GM12878 (cell line): ENCODE measurements around the gene NPHP1. TPM values are rescaled to one million over a fixed set of nuclear protein-coding genes. Genes with fewer than 3 reads are reported as not detected.

ENCODE experiments used
- ATAC-seq: fragments of 200-7000 bp; cut with Tn5 transposase; 3 replicates; pipeline ENCODE4 v1.9.1; 2020; ENCODE audit warnings: mild to moderate bottlenecking, moderate library complexity
- BruUV-seq: library from RNA; stranded (reverse); fragments of 400-500 nt; replicated peaks from 2 replicates; lab custom pipeline; 2021; lab: Mats Ljungman, UMichigan
- CTCF ChIA-PET: fragments of 300-600 bp; sonication (Branson Sonifier 250); formaldehyde crosslinking; extraction: SDS; loops from one replicate; lab custom pipeline; 2021; ENCODE audit warnings: inconsistent platforms; lab: Yijun Ruan, JAX
- POLR2A ChIA-PET: fragments of 350-600 bp; formaldehyde crosslinking; extraction: SDS; loops from one replicate; lab custom pipeline; 2021; ENCODE audit warnings: inconsistent platforms; lab: Charles Lee
- RAD21 ChIA-PET: fragments of 300-600 bp; sonication (Branson Sonifier 250); formaldehyde crosslinking; loops from one replicate; lab custom pipeline; 2023; ENCODE audit warnings: antibody characterized with exemption; ENCODE audit not compliant: unreplicated experiment; lab: Charles Lee
- SMC1A ChIA-PET: fragments of 300-600 bp; sonication (Branson Sonifier 250); formaldehyde crosslinking; loops from one replicate; lab custom pipeline; 2023; ENCODE audit not compliant: unreplicated experiment, uncharacterized antibody; lab: Charles Lee
- DNase-seq: peaks from one replicate; pipeline ENCODE4 v3.0.0-alpha.2; 2011; ENCODE audit warnings: low read depth, low spot score
- FAIRE-seq: peaks from 3 replicates; lab custom pipeline; 2011; peaks lifted over from hg19 to GRCh38; lab: Jason Lieb, UNC
- H2AFZ ChIP-seq: 2 replicates; pipeline ENCODE4 v1.6.0; 2011; ENCODE audit warnings: low read depth, low read length, control low read depth; ENCODE audit not compliant: control insufficient read depth
- H3K27ac ChIP-seq: 2 replicates; pipeline ENCODE4 v1.5.1; 2011; ENCODE audit warnings: control low read depth; ENCODE audit not compliant: control insufficient read depth, insufficient read depth
- H3K27me3 ChIP-seq, 2 experiments: replicated peaks in 1 of 2; 2 replicates each; pipeline versions ENCODE4 v1.6.0 to v1.6.1; 2011; ENCODE audit warnings: low read length in 1 of 2; ENCODE audit not compliant: control insufficient read depth in 2 of 2, insufficient read depth in 2 of 2
- H3K36me3 ChIP-seq, 2 experiments: 2 replicates each; pipeline ENCODE4 v1.5.1; 2011; ENCODE audit warnings: low read length in 1 of 2; ENCODE audit not compliant: control insufficient read depth in 2 of 2, insufficient read depth in 2 of 2
- H3K4me1 ChIP-seq: 2 replicates; pipeline ENCODE4 v1.6.1; 2011; ENCODE audit warnings: mild to moderate bottlenecking, low read length, moderate library complexity, mixed read lengths; ENCODE audit not compliant: control insufficient read depth, insufficient read depth
- H3K4me2 ChIP-seq: 2 replicates; pipeline ENCODE4 v1.6.0; 2011; ENCODE audit warnings: control low read depth; ENCODE audit not compliant: control insufficient read depth, insufficient read depth
- H3K4me3 ChIP-seq: fragments of 200-600 bp; sonication (generic); 2 replicates; pipeline ENCODE4 v1.5.1; 2016
- H3K79me2 ChIP-seq: 2 replicates; pipeline ENCODE4 v1.6.0; 2011; ENCODE audit warnings: low read length; ENCODE audit not compliant: control insufficient read depth, insufficient read depth
- H3K9ac ChIP-seq: 2 replicates; pipeline ENCODE4 v1.8.0; 2011; ENCODE audit warnings: low read length, control low read depth, mixed read lengths; ENCODE audit not compliant: control insufficient read depth, insufficient read depth
- H3K9me3 ChIP-seq: replicated peaks from 3 replicates; pipeline ENCODE4 v1.5.1; 2011; ENCODE audit warnings: mild to moderate bottlenecking, low read length; ENCODE audit not compliant: control insufficient read depth, insufficient read depth
- H4K20me1 ChIP-seq: 2 replicates; pipeline ENCODE4 v1.6.0; 2011; ENCODE audit not compliant: control insufficient read depth, insufficient read depth
- GATAD2B ChIP-seq: fragments of 450-650 bp; conservative IDR thresholded peaks from 2 replicates; pipeline ENCODE4 v1.6.1; 2017; ENCODE audit warnings: low read depth, mild to moderate bottlenecking, moderate library complexity
- IRF3 ChIP-seq: fragments of 450-650 bp; IDR thresholded peaks from 2 replicates; pipeline ENCODE4 v1.6.1; 2014; ENCODE audit warnings: mild to moderate bottlenecking
- IRF4 ChIP-seq: IDR thresholded peaks from 2 replicates; pipeline ENCODE4 v1.6.1; 2011; ENCODE audit warnings: low read depth, low read length
- KAT2A ChIP-seq: conservative IDR thresholded peaks from 2 replicates; pipeline ENCODE4 v1.6.1; 2011; ENCODE audit warnings: low read depth, low read length; ENCODE audit not compliant: control insufficient read depth
- MAX ChIP-seq: IDR thresholded peaks from 2 replicates; pipeline ENCODE4 v1.6.1; 2012; ENCODE audit warnings: low read depth, low read length, improper control_type of control experiment
- MXI1 ChIP-seq: fragments of 150-350 bp; IDR thresholded peaks from 2 replicates; pipeline ENCODE4 v1.6.1; 2011; ENCODE audit warnings: low read depth, mild to moderate bottlenecking, inconsistent platforms, low read length, improper control_type of control experiment
- NBN ChIP-seq: fragments of 450-650 bp; IDR thresholded peaks from 2 replicates; pipeline ENCODE4 v1.6.1; 2016
- NFIC ChIP-seq: IDR thresholded peaks from 2 replicates; pipeline ENCODE4 v1.6.1; 2012; ENCODE audit warnings: low read depth, mild to moderate bottlenecking, inconsistent platforms, low read length, moderate library complexity
- PKNOX1 ChIP-seq: fragments of 450-650 bp; IDR thresholded peaks from 2 replicates; pipeline ENCODE4 v1.6.1; 2016; ENCODE audit warnings: mild to moderate bottlenecking
- RAD21 ChIP-seq: IDR thresholded peaks from 2 replicates; pipeline ENCODE4 v1.6.1; 2011; ENCODE audit warnings: mild to moderate bottlenecking, low read depth, low read length, moderate library complexity; ENCODE audit not compliant: insufficient read depth
- SIN3A ChIP-seq: IDR thresholded peaks from 2 replicates; pipeline ENCODE4 v1.6.1; 2012; ENCODE audit warnings: low read depth, low read length, improper control_type of control experiment
- SMAD5 ChIP-seq: IDR thresholded peaks from 2 replicates; pipeline ENCODE4 v1.6.1; 2016; ENCODE audit warnings: antibody characterized with exemption, low read depth
- SMC3 ChIP-seq: IDR thresholded peaks from 2 replicates; pipeline ENCODE4 v1.6.1; 2011; ENCODE audit warnings: low read length, improper control_type of control experiment, borderline replicate concordance
- TAF1 ChIP-seq: IDR thresholded peaks from 2 replicates; pipeline ENCODE4 v1.6.1; 2011; ENCODE audit warnings: mild to moderate bottlenecking, low read depth, low read length, borderline replicate concordance
- TCF3 ChIP-seq: IDR thresholded peaks from 2 replicates; pipeline ENCODE4 v1.6.1; 2012; ENCODE audit warnings: low read depth, mild to moderate bottlenecking, low read length, borderline replicate concordance; ENCODE audit not compliant: insufficient read depth
- ZBTB4 ChIP-seq: fragments of 450-650 bp; formaldehyde crosslinking; IDR thresholded peaks from 2 replicates; pipeline ENCODE4 v1.4.0; 2022; ENCODE audit warnings: mild to moderate bottlenecking, moderate library complexity
- ZNF217 ChIP-seq: fragments of 450-650 bp; IDR thresholded peaks from 2 replicates; pipeline ENCODE4 v1.6.1; 2017; ENCODE audit warnings: antibody characterized with exemption, mild to moderate bottlenecking
- WGBS: methylation state at CpG from one replicate; pipeline ENCODE4 v1.1.6; 2016; ENCODE audit warnings: low lambda C conversion rate; ENCODE audit not compliant: insufficient replicate concordance, insufficient coverage; ENCODE audit errors: missing lambda C conversion rate; 5-methylcytosine and 5-hydroxymethylcytosine counted together
- in situ Hi-C: fragments of 300-500 bp; cut with MboI; formaldehyde crosslinking; loops from 9 replicates; pipeline ENCODE4 v1.14.3; 2018; ENCODE audit warnings: mixed read lengths
- intact Hi-C: fragments of 100-400 bp; cut with micrococcal nuclease; formaldehyde crosslinking; loops from one replicate; pipeline ENCODE4 v1.14.2; 2022; ENCODE audit not compliant: unreplicated experiment
- polyA plus RNA-seq, 11 experiments: library from polyadenylated mRNA; depleted of rRNA in 4 of 11; unstranded in 6 of 11; stranded (reverse) in 5 of 11; fragments of >200 nt; fragmentation: Nextera tagmentation in 4 of 11; fragmentation: Illumina TruSeq in 1 of 11; extraction: Ambion mirVana in 4 of 11; extraction: Trizol in 1 of 11; gene quantifications; 1 replicate in 1 of 11; 2 replicates in 10 of 11; pipeline versions ENCODE4 v1.2.1 to v1.2.3, GENCODE V29; 2011 to 2016; ENCODE audit warnings: inconsistent platforms in 2 of 11, missing spikeins in 2 of 11, low read depth in 1 of 11
- total RNA-seq, 4 experiments: library from RNA; depleted of rRNA in 3 of 4; stranded (reverse); fragments of >200 nt in 3 of 4; fragmentation: Illumina TruSeq in 1 of 4; extraction: Trizol in 1 of 4; gene quantifications; 2 replicates each; pipeline versions ENCODE4 v1.2.1 to v1.2.3, GENCODE V29; 2013 to 2021

NPHP1 gene
- total and polyA plus RNA-seq, 10 of the 15 experiments (the other 5 are each of a cell fraction or from before 2014, with no cell fraction given) = 0.23 to 3.5 (median 1.2) TPM

- TF ChIP-seq IRF3 (no peak), SMC3 (no peak), MAX (no peak)
These were observed 78.6 kb downstream of the NPHP1 start (continued) for GRCh38 chr2:110126086-110126773.

GRCh38 chr2:110124939-110125691, 79.7 kb downstream of the NPHP1 start:
- CTCF ChIA-PET = no interaction called here
- H3K36me3 ChIP-seq = no peaks in the 10 kb centered on the region
- H4K20me1 ChIP-seq = no peaks in the 10 kb centered on the region
- no peak overlapping the region for H3K4me2 ChIP-seq
- POLR2A ChIA-PET = no interaction called here
- H3K9me3 ChIP-seq = no peaks in the 10 kb centered on the region
- FAIRE-seq (no peak), ATAC-seq (no peak), DNase-seq (no peak)
- 21% methylated on average over 6 of the region's 6 CpGs for WGBS
- RAD21 ChIA-PET = no interaction called here
- H3K79me2 ChIP-seq = no peaks in the 10 kb centered on the region
- in situ Hi-C loops (no loop called here), intact Hi-C loops (no loop called here)
- H3K4me1 ChIP-seq = no peaks in the 10 kb centered on the region
- H3K27ac ChIP-seq = no peak overlapping the region
- H2AFZ ChIP-seq = no peak overlapping the region
- 0 out of 4 replicates have a peak, but pooled peaks cover 0 to 3% of the 10 kb centered on the region in 2 experiments for H3K27me3 ChIP-seq
- H3K9ac ChIP-seq = no peak overlapping the region
- SMC1A ChIA-PET = no interaction called here
- no peak overlapping the region for H3K4me3 ChIP-seq
- no TSS peak for BruUV-seq
- TF ChIP-seq TAF1 (no peak), PKNOX1 (no peak), GATAD2B (no peak), SMAD5 (no peak), RAD21 (no peak), NFIC (no peak), MXI1 (no peak), NBN (no peak), ZBTB4 (CRISPR knock-in tag) (no peak), KAT2A (no peak), IRF4 (no peak), ZNF217 (no peak), SIN3A (no peak), TCF3 (no peak)
